MCF 10A (cell line): ENCODE results near the gene IDH2. TPM values are rescaled to one million over a fixed set of nuclear protein-coding genes. Genes with fewer than 3 reads are reported as not detected.

Experiments
- BruUV-seq: library from RNA; stranded (reverse); fragments of 400-500 nt; replicated peaks from 2 replicates; lab custom pipeline; 2021; lab: Mats Ljungman, UMichigan
- CTCF ChIA-PET: fragments of 300-600 bp; sonication (Branson Sonifier 250); formaldehyde crosslinking; extraction: SDS; loops from one replicate; lab custom pipeline; 2021; ENCODE audit warnings: antibody characterized with exemption, inconsistent platforms; lab: Yijun Ruan, JAX
- POLR2A ChIA-PET: fragments of 300-600, 350-650 bp; sonication (Branson Sonifier 250); formaldehyde crosslinking; extraction: SDS; loops from one replicate; lab custom pipeline; 2020; ENCODE audit warnings: antibody characterized with exemption, inconsistent platforms; lab: Yijun Ruan, JAX
- DNase-seq: peaks from one replicate; pipeline ENCODE4 v3.0.0-alpha.2; 2018; ENCODE audit not compliant: unreplicated experiment
- H3K27ac Mint-ChIP-seq: one replicate; pipeline ENCODE4 v1.8.0; 2022; ENCODE audit warnings: mild to moderate bottlenecking, low read depth, mixed read lengths; ENCODE audit not compliant: unreplicated experiment
- H3K27me3 Mint-ChIP-seq: one replicate; pipeline ENCODE4 v1.8.0; 2022; ENCODE audit warnings: mixed read lengths; ENCODE audit not compliant: insufficient read depth, unreplicated experiment
- H3K36me3 Mint-ChIP-seq: one replicate; pipeline ENCODE4 v1.8.0; 2022; ENCODE audit warnings: mild to moderate bottlenecking, moderate library complexity, mixed read lengths; ENCODE audit not compliant: insufficient read depth, unreplicated experiment
- H3K4me1 Mint-ChIP-seq: one replicate; pipeline ENCODE4 v1.8.0; 2022; ENCODE audit warnings: mixed read lengths; ENCODE audit not compliant: insufficient read depth, unreplicated experiment
- H3K4me3 Mint-ChIP-seq: one replicate; pipeline ENCODE4 v1.8.0; 2022; ENCODE audit warnings: mild to moderate bottlenecking, moderate library complexity, mixed read lengths; ENCODE audit not compliant: unreplicated experiment
- H3K9me3 Mint-ChIP-seq: one replicate; pipeline ENCODE4 v1.8.0; 2022; ENCODE audit warnings: mixed read lengths; ENCODE audit not compliant: unreplicated experiment
- CTCF ChIP-seq: fragments of 200-600 bp; IDR thresholded peaks from one replicate; pipeline ENCODE4 v1.8.0; 2022; ENCODE audit warnings: antibody characterized with exemption, mild to moderate bottlenecking; ENCODE audit not compliant: unreplicated experiment
- intact Hi-C: fragments of 100-400 bp; cut with micrococcal nuclease; formaldehyde crosslinking; loops from 2 replicates; pipeline ENCODE4 v1.14.1; 2022
- total RNA-seq: library from RNA; stranded (reverse); gene quantifications from 2 replicates; pipeline ENCODE4 v1.2.3, GENCODE V29; 2022

The IDH2 gene
- total RNA-seq, 1 experiment from 2014 or later = 10.2 TPM

- Mint-ChIP-seq H3K27ac (no peak overlapping the region), H3K27me3 (no peaks in the 10 kb centered on the region), H3K9me3 (no peaks in the 10 kb centered on the region), H3K4me1 (peaks cover 6% of the 10 kb centered on the region), H3K36me3 (peaks cover 14% of the 10 kb centered on the region), H3K4me3 (no peak overlapping the region)
- no peak for TF ChIP-seq CTCF
- ChIA-PET POLR2A (interaction anchor here (1.0 kb wide), 1 partner anchor 24 kb away, joined by 3 read pairs; no protein-coding TSS in a partner anchor), CTCF (no interaction called here)
- BruUV-seq = no TSS peak
- intact Hi-C loops = no loop called here
- no peak for DNase-seq
Observed at GRCh38 chr15:90051874-90052273, 50.4 kb downstream of the IDH2 start.

GRCh38 chr15:90049666-90050604 lies 52.3 kb downstream of the IDH2 start:
- no peak for TF ChIP-seq CTCF
- ChIA-PET CTCF (interaction anchor here (0.6 to 1.0 kb wide), 2 partner anchors 151 to 173 kb away, joined by 3 to 5 read pairs; no protein-coding TSS in a partner anchor), POLR2A (interaction anchor here (1.0 to 1.2 kb wide), 3 partner anchors 12 to 33 kb away, joined by 4 to 5 read pairs (median 5); no protein-coding TSS in a partner anchor)
- no peaks in the 10 kb centered on the region for H3K27me3 Mint-ChIP-seq
- H3K27ac Mint-ChIP-seq = peak overlapping the region; percentile 44
- no peaks in the 10 kb centered on the region for H3K9me3 Mint-ChIP-seq
- DNase-seq = no peak
- no TSS peak for BruUV-seq
- intact Hi-C loops = no loop called here
- no peak overlapping the region for H3K4me3 Mint-ChIP-seq
- peaks cover 22% of the 10 kb centered on the region for H3K4me1 Mint-ChIP-seq
- peaks cover 20% of the 10 kb centered on the region for H3K36me3 Mint-ChIP-seq

- Mint-ChIP-seq H3K9me3 (no peaks in the 10 kb centered on the region), H3K27me3 (no peaks in the 10 kb centered on the region), H3K27ac (no peak overlapping the region), H3K4me1 (peaks cover 22% of the 10 kb centered on the region), H3K36me3 (peaks cover 20% of the 10 kb centered on the region), H3K4me3 (no peak overlapping the region)
- BruUV-seq = no TSS peak
- ChIA-PET POLR2A (interaction anchor here (1.0 to 1.2 kb wide), 2 partner anchors 13 to 32 kb away, joined by 4 to 5 read pairs; no protein-coding TSS in a partner anchor), CTCF (interaction anchor here (1.1 kb wide), 1 partner anchor 151 kb away, joined by 3 read pairs; no protein-coding TSS in a partner anchor)
- intact Hi-C loops = no loop called here
- no peak for TF ChIP-seq CTCF
- DNase-seq = no peak
Observed at GRCh38 chr15:90049030-90049429, 53.2 kb downstream of the IDH2 start.

- ChIA-PET POLR2A (interaction anchor here (1.4 kb wide), 1 partner anchor 9 kb away, joined by 3 read pairs; no protein-coding TSS in a partner anchor), CTCF (interaction anchor here (0.7 to 1.1 kb wide), 2 partner anchors 14 to 150 kb away, joined by 3 read pairs; no protein-coding TSS in a partner anchor)
- no peak overlapping the region for H3K4me3 Mint-ChIP-seq
- H3K27me3 Mint-ChIP-seq = no peaks in the 10 kb centered on the region
- H3K36me3 Mint-ChIP-seq = peaks cover 17% of the 10 kb centered on the region
- intact Hi-C loops = no loop called here
- no peak overlapping the region for H3K27ac Mint-ChIP-seq
- no TSS peak for BruUV-seq
- no peak for DNase-seq
- no peak for TF ChIP-seq CTCF
- H3K9me3 Mint-ChIP-seq = no peaks in the 10 kb centered on the region
- H3K4me1 Mint-ChIP-seq = peaks cover 25% of the 10 kb centered on the region
Observed at GRCh38 chr15:90047956-90048575, 54.2 kb downstream of the IDH2 start.
